Epithelial cell of proximal tubule (primary cell): Measurements from ENCODE around the gene NRXN3. TPM values are rescaled to one million over a fixed set of nuclear protein-coding genes. Genes with fewer than 3 reads are reported as not detected.

Experiments used
- DNase-seq: peaks from one replicate; pipeline ENCODE4 v3.0.0-alpha.2; 2011; ENCODE audit warnings: low read depth
- H3K4me3 ChIP-seq: 2 replicates; pipeline ENCODE4 v1.5.1; 2011; ENCODE audit warnings: low read depth, mild to moderate bottlenecking, low read length
- CTCF ChIP-seq: conservative IDR thresholded peaks from 2 replicates; pipeline ENCODE4 v1.5.1; 2012; ENCODE audit warnings: low read depth, mild to moderate bottlenecking, low read length
- total RNA-seq: library from RNA; depleted of rRNA; stranded (reverse); fragments of >200 nt; gene quantifications from 2 replicates; pipeline ENCODE4 v1.2.3, GENCODE V29; 2015

Gene NRXN3
- total RNA-seq, 1 donor from 2014 or later = 1.2 TPM

- TF ChIP-seq CTCF = no peak
- no peak for DNase-seq
- H3K4me3 ChIP-seq = no peak overlapping the region
These were observed 812.4 kb downstream of the NRXN3 start for GRCh38 chr14:78982551-78982950.

- TF ChIP-seq CTCF = no peak
- H3K4me3 ChIP-seq = no peak overlapping the region
- DNase-seq = no peak
These were observed 813.0 kb downstream of the NRXN3 start for GRCh38 chr14:78983126-78983525.

GRCh38 chr14:78985668-78986381 is 815.7 kb downstream of the NRXN3 start:
- no peak for TF ChIP-seq CTCF
- H3K4me3 ChIP-seq = no peak overlapping the region
- no peak for DNase-seq

- H3K4me3 ChIP-seq = no peak overlapping the region
- DNase-seq = no peak
- no peak for TF ChIP-seq CTCF
These were observed 816.8 kb downstream of the NRXN3 start for GRCh38 chr14:78986989-78987388.

GRCh38 chr14:78989221-78989620 is 819.0 kb downstream of the NRXN3 start:
- no peak overlapping the region for H3K4me3 ChIP-seq
- no peak for TF ChIP-seq CTCF
- no peak for DNase-seq

- TF ChIP-seq CTCF = no peak
- no peak overlapping the region for H3K4me3 ChIP-seq
- DNase-seq = no peak
These were observed 822.7 kb downstream of the NRXN3 start for GRCh38 chr14:78992867-78993266.

- no peak overlapping the region for H3K4me3 ChIP-seq
- DNase-seq = no peak
- no peak for TF ChIP-seq CTCF
These were observed 827.6 kb downstream of the NRXN3 start for GRCh38 chr14:78997811-78998210.
